Heart right ventricle (tissue), 16 donors: ENCODE measurements around the gene STXBP5. TPM values are rescaled to one million over a fixed set of nuclear protein-coding genes. Genes with fewer than 3 reads are reported as not detected.

Experiments used
- ATAC-seq, 8 donors: fragments of 200-7000 bp; cut with Tn5 transposase; one replicate each; pipeline ENCODE4 v1.9.1; 2020; ENCODE audit warnings: mild to moderate bottlenecking in 8 of 8, moderate library complexity in 8 of 8, moderate number of reproducible peaks in 1 of 8
- DNase-seq, 2 donors: peaks; one replicate each; pipeline ENCODE4 v3.0.0-alpha.2; 2020
- H3K27ac ChIP-seq, 10 donors: fragments of 200-600 bp; sonication (generic) in 2 of 10; one replicate each; pipeline versions ENCODE4 v1.5.0 to v1.8.0; 2020 to 2022; ENCODE audit warnings: mild to moderate bottlenecking in 3 of 10
- H3K27me3 ChIP-seq, 7 donors: fragments of 200-600 bp; one replicate each; pipeline ENCODE4 v1.8.0; 2021 to 2022; ENCODE audit warnings: mild to moderate bottlenecking in 2 of 7
- H3K36me3 ChIP-seq, 9 donors: fragments of 200-600 bp; sonication (generic) in 1 of 9; one replicate each; pipeline versions ENCODE4 v1.5.0 to v1.8.0; 2020 to 2022; ENCODE audit warnings: mild to moderate bottlenecking in 2 of 9
- H3K4me1 ChIP-seq, 9 donors: fragments of 200-600 bp; sonication (generic) in 1 of 9; one replicate each; pipeline versions ENCODE4 v1.5.0 to v1.8.0; 2020 to 2022; ENCODE audit warnings: mild to moderate bottlenecking in 4 of 9
- H3K4me3 ChIP-seq, 10 donors: fragments of 200-600 bp; sonication (generic) in 2 of 10; one replicate each; pipeline versions ENCODE4 v1.5.0 to v1.8.0; 2020 to 2022; ENCODE audit warnings: mild to moderate bottlenecking in 7 of 10, moderate library complexity in 2 of 10
- H3K9me3 ChIP-seq, 11 donors: fragments of 200-600 bp in 10 of 11; sonication (generic) in 2 of 11; one replicate each; pipeline versions ENCODE4 v1.5.0 to v1.8.0; 2013 to 2022; ENCODE audit warnings: mild to moderate bottlenecking in 2 of 11, control low read depth in 1 of 11, moderate library complexity in 1 of 11
- WGBS, 2 donors: extraction: QIAGEN DNeasy Blood & Tissue Kit; methylation state at CpG; one replicate each; pipeline ENCODE4 v1.1.7; 2013; ENCODE audit warnings: inconsistent platforms in 1 of 2; 5-methylcytosine and 5-hydroxymethylcytosine counted together
- intact Hi-C, 10 donors: fragments of 100-400 bp; cut with DNase I; formaldehyde crosslinking; loops; one replicate each; pipeline versions ENCODE4 v1.11.1 to v1.14.2; 2022
- polyA plus RNA-seq, 2 donors: library from polyadenylated mRNA; stranded (reverse); fragments of 200-250 nt; gene quantifications; one replicate each; pipeline ENCODE4 v1.2.3, GENCODE V29; 2013
- total RNA-seq, 10 donors: library from RNA; stranded (reverse); fragmentation: NEBNext Ultra II Directional in 3 of 10; extraction: Animal tissue kit (Norgen Biotek cat#: 25700) in 3 of 10; gene quantifications; one replicate each; pipeline versions ENCODE4 v1.2.1 to v1.2.4, GENCODE V29; 2021 to 2023
- TF ChIP-seq, protein P1 (sequence below), 9 donors: fragments of 200-600 bp; sonication (generic) in 2 of 9; IDR thresholded peaks; one replicate each; pipeline versions ENCODE4 v1.5.0 to v1.8.0; 2021 to 2022; ENCODE audit warnings: antibody characterized with exemption in 9 of 9, mild to moderate bottlenecking in 5 of 9, moderate library complexity in 1 of 9
- donor health status: Arrhythmogenic right ventricular cardiomyopathy.
- donor health status: ischemic (EF 13 %, LVEDD 7.1; RV severe dilation, severe dysfunction).
- donor health status: healthy with polysubstance abuse.
- donor health status: DM: no; HTN: yes; CAD: no.
- donor health status: DM: no; HTN: no; CAD: no.
- donor health status: ischemic (EF 25% LVEDD 6.9; RV normal size, moderate dysfunction).
- donor health status: ischemic (EF 25% LVEDD 5.7; RV mildly dilated, moderate dysfunction).
- donor health status: healthy.
- donor health status: DM: yes; HTN: yes; CAD: no.
- donor health status: Ischemic cardiomyopathy.
- donor health status: ischemic (EF 35%, LVEDD 5.7; RV mildly dilated, moderate dysfunction).
- donor health status: nonischemic (EF 11% LVEDD 7.7; RV severe dilation, severe dysfunction).
- donor health status: DM: yes; HTN: yes; CAD: no.
- donor health status: PGD.
- donor health status: ischemic (EF 29% LVEDD 5.4; RV normal size, mild dysfunction).
- donor health status: nonischemic (EF 23%, LVEDD 6.1; RV moderate dilation, normal function).

Gene STXBP5
- total and polyA plus RNA-seq, 12 donors, result 2.8 to 23.2 (median 13.4) TPM

DNA sequence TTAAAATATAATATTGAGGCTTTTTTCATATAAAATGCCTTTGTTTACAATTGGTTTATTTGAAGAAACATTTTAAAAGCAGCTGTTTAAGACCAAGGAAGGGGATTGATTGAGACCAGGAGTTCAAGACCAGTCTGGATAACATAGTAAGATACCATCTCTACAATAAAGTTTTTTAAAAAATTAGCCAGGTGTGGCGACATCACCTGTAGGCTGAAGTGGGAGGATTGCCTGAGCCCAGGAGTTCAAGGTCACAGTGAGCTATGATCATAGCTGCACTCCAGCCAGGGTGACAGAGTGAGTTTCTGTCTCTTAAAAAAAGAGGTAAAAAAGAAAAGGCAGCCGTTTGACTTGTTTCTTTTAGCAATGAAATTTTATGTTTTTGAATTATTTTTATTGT is 117.0 kb downstream of the STXBP5 start:
- Histone ChIP-seq H3K36me3 (peaks cover 0 to 92% (median 10%) of the 10 kb centered on the region in 9 donors), H3K9me3 (no peaks in the 10 kb centered on the region), H3K27ac (peak overlapping the region in 1 of 10 donors; percentile 86), H3K27me3 (no peaks in the 10 kb centered on the region), H3K4me1 (peaks cover 0 to 21% (median 0%) of the 10 kb centered on the region in 9 donors), H3K4me3 (no peak overlapping the region)
- DNase-seq (no peak), ATAC-seq (no peak)
- intact Hi-C loops, result no loop called here
- WGBS, 2 donors, result 91 to 93% methylated on average over 2 of the region's 2 CpGs
- TF ChIP-seq, protein P1, sequence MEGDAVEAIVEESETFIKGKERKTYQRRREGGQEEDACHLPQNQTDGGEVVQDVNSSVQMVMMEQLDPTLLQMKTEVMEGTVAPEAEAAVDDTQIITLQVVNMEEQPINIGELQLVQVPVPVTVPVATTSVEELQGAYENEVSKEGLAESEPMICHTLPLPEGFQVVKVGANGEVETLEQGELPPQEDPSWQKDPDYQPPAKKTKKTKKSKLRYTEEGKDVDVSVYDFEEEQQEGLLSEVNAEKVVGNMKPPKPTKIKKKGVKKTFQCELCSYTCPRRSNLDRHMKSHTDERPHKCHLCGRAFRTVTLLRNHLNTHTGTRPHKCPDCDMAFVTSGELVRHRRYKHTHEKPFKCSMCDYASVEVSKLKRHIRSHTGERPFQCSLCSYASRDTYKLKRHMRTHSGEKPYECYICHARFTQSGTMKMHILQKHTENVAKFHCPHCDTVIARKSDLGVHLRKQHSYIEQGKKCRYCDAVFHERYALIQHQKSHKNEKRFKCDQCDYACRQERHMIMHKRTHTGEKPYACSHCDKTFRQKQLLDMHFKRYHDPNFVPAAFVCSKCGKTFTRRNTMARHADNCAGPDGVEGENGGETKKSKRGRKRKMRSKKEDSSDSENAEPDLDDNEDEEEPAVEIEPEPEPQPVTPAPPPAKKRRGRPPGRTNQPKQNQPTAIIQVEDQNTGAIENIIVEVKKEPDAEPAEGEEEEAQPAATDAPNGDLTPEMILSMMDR (IDR thresholded peaks at IDR 0.05), result no peak

DNA sequence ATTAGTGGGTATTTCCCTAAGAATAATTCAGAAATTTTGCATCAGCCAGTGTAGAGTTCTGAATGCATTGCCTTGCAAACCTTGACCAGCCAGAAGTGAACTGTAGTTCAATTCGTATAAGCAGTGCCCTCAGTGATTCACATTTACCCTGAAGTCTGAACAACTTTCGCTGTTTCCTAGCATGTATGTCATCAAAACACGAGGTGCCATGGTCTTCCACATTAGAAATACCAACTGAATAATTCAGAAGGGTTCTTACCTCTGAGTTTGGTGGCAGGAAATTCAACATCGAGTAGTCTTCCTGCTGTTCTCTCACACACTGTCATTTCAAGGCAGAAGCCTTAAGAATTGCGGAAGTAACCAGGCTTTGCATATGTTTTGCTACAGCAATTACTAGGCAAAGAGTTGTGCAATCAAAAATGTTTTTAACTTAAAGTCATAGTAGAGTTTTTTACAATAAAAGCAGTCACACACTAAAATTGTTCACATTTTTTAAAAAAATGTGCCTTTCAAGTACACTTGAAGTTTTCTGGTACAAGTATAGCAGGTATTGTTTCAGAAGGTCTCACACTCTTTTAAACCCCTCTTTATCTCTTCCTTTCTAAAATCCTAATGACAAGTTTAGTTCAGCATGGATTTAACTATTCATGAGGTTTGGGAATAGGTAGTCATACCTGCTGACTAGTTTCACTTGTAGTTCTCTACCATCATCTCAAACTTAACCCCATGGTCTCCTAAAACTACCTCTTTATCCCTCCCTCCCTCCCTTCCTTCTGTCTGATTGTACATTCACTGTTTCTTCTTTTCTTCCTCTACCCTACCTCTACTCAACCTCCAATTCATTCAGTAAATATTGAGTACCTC is 118.3 kb downstream of the STXBP5 start:
- TF ChIP-seq, protein P1 (IDR thresholded peaks at IDR 0.05), result no peak
- DNase-seq (peak in 1 of 2 donors; percentile 7), ATAC-seq (peak in 3 of 8 donors; percentile 27 to 82 (median 58))
- H3K4me3 ChIP-seq, result peak overlapping the region in 1 of 10 donors; percentile 46
- H3K27ac ChIP-seq, result peak overlapping the region in 2 of 10 donors; percentile 32 to 86
- peaks cover 0 to 21% (median 0%) of the 10 kb centered on the region in 9 donors for H3K4me1 ChIP-seq
- no peaks in the 10 kb centered on the region for H3K27me3 ChIP-seq
- H3K9me3 ChIP-seq, result no peaks in the 10 kb centered on the region
- intact Hi-C loops, result no loop called here
- 79 to 80% methylated on average over 5 of the region's 5 CpGs for WGBS, 2 donors
- H3K36me3 ChIP-seq, result peaks cover 0 to 92% (median 8%) of the 10 kb centered on the region in 9 donors

DNA sequence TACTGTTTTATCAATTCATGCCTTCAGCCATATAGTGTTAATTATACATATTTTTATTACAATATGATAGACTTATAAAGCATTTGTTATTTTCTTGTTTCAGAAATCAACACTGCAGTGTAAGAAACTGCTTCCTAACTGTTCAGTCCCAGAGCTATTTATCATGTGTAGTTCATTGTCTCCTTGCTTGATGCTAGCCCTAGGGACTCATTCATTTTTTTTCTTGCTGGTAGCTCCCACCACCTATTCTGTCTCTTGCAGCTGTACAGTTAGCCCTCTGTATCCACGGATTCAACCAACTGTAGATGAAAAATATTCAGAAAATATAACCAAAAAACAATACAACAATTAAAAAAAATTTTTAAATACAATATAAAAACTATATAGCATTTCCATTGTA is 121.3 kb downstream of the STXBP5 start:
- H3K36me3 ChIP-seq, result peaks cover 0 to 77% (median 12%) of the 10 kb centered on the region in 9 donors
- no peak overlapping the region for H3K27ac ChIP-seq
- no peak overlapping the region for H3K4me3 ChIP-seq
- no peaks in the 10 kb centered on the region for H3K27me3 ChIP-seq
- TF ChIP-seq, protein P1 (IDR thresholded peaks at IDR 0.05), result no peak
- ATAC-seq (no peak), DNase-seq (no peak)
- no peaks in the 10 kb centered on the region for H3K9me3 ChIP-seq
- 85 to 97% methylated on average over 1 of the region's 1 CpG for WGBS, 2 donors
- intact Hi-C loops, result no loop called here
- H3K4me1 ChIP-seq, result peaks cover 0 to 21% (median 0%) of the 10 kb centered on the region in 9 donors

DNA sequence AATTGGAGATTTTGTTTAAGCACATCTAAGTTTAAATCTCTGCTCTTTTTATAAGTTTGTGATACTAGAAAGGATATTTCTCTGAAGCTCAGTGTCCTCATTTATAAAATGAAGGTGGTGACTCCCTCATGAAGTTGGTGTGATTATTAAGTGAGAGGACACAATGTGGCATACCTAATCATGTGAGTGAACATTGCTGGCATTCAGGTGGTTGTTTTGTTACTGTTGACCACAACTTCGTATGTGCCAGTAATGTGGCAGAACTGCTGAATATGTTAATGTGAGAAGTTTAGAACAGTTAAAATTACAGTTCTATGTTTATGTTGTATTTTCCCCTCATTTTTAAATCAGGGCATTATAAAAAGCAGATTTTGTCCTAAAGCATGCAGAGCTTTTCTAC is 127.2 kb downstream of the STXBP5 start:
- Histone ChIP-seq H3K27me3 (no peaks in the 10 kb centered on the region), H3K36me3 (peaks cover 0 to 62% (median 8%) of the 10 kb centered on the region in 9 donors), H3K9me3 (no peaks in the 10 kb centered on the region), H3K4me1 (no peaks in the 10 kb centered on the region), H3K4me3 (no peak overlapping the region), H3K27ac (no peak overlapping the region)
- WGBS, 2 donors, result 89 to 95% methylated on average over 1 of the region's 1 CpG
- TF ChIP-seq, protein P1 (IDR thresholded peaks at IDR 0.05), result no peak
- ATAC-seq (no peak), DNase-seq (no peak)
- intact Hi-C loops, result no loop called here
